IPS DF 6.9 (cell line): Measurements from ENCODE around the gene NAT16.
"Not testable (repeated sequence)": the region's sequence is repeated elsewhere in the genome, so short reads cannot be mapped to it uniquely, and the experiment has no call there.

Experiments used
- DNase-seq: peaks from one replicate; pipeline ENCODE4 v3.0.0-alpha.2; 2013; ENCODE audit warnings: low read depth, low spot score
- H3K27ac ChIP-seq: one replicate; pipeline ENCODE4 v1.5.1; 2013; ENCODE audit warnings: low read length, control low read depth
- H3K27me3 ChIP-seq: 2 replicates; pipeline ENCODE4 v1.6.1; 2013; ENCODE audit warnings: mild to moderate bottlenecking, low read length; ENCODE audit not compliant: control insufficient read depth, insufficient read depth
- H3K36me3 ChIP-seq: 2 replicates; pipeline ENCODE4 v1.6.1; 2013; ENCODE audit warnings: low read length; ENCODE audit not compliant: control insufficient read depth, insufficient read depth
- H3K4me1 ChIP-seq: 2 replicates; pipeline ENCODE4 v1.6.1; 2013; ENCODE audit warnings: low read length; ENCODE audit not compliant: control insufficient read depth, insufficient read depth
- H3K4me3 ChIP-seq: 2 replicates; pipeline ENCODE4 v1.5.1; 2013; ENCODE audit warnings: mild to moderate bottlenecking, low read length
- H3K9me3 ChIP-seq: 2 replicates; pipeline ENCODE4 v1.6.1; 2013; ENCODE audit warnings: low read length, inconsistent platforms; ENCODE audit not compliant: control insufficient read depth, insufficient read depth
- WGBS: extraction: QIAGEN DNeasy Blood & Tissue Kit; methylation state at CpG from one replicate; pipeline ENCODE4 v1.1.7; 2013; ENCODE audit warnings: mixed read lengths, missing lambda C conversion rate; ENCODE audit not compliant: insufficient read length, insufficient coverage; 5-methylcytosine and 5-hydroxymethylcytosine counted together

NAT16 gene

DNA sequence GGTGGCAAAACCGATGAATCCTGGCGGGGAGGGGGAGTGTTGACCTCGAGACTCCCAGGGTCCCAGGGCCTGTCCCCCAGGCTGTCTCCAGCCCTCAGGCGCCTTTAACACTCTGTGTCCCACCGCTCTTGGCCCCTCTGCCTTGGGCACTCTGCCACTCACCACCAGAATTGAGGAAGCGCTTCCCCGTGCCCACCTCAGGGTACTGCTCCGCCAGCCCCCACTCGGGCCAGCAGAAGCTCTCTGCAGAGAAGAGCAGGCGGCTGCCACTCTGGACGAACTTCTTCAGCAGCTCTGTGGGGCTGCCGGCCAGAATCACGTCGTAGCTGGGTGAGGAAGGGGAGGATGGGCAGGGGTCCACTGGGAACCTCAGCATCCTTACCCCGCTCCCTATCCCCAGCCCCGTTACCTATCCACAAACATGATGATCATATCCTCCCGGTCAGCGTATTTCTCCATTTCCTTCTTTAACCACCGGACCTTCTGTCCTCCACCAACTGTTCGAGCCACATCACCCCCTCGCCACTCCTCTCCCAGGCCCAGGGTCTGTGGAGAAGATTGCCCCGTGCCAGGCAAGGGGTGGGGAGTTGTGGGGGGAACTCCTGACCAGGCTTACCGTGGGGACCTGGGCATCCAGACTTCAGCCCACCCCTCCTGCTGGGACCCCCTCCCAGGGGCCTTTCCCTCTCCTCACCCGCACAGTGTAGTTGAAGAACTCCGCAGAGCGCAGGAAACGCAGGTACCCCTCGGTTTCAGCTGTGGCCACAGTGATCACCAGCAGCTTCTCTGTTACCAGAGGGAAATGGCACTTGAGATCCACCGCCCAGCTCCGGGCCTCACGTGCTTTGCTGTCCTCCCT lies 36.1 kb upstream of the NAT16 start:
- H3K36me3 ChIP-seq: 0 out of 2 replicates have a peak, but pooled peaks cover 3% of the 10 kb centered on the region
- peaks cover 3% of the 10 kb centered on the region for H3K4me1 ChIP-seq
- H3K27ac ChIP-seq: no peak overlapping the region
- H3K4me3 ChIP-seq: peak overlapping the region; percentile 28; the same call in 1 of the 2 replicates
- no peaks in the 10 kb centered on the region for H3K9me3 ChIP-seq
- no CpG with 5 or more reads among the region's 31 CpGs for WGBS
- no peak for DNase-seq
- H3K27me3 ChIP-seq: no peaks in the 10 kb centered on the region

- Histone ChIP-seq H3K4me3 (no peak overlapping the region), H3K4me1 (peaks cover 3% of the 10 kb centered on the region), H3K27ac (no peak overlapping the region), H3K36me3 (0 out of 2 replicates have a peak, but pooled peaks cover 7% of the 10 kb centered on the region), H3K9me3 (no peaks in the 10 kb centered on the region), H3K27me3 (no peaks in the 10 kb centered on the region)
- no CpG with 5 or more reads among the region's 8 CpGs for WGBS
- DNase-seq: no peak
Observed at GRCh38 chr7:101212014-101212413, 31.9 kb upstream of the NAT16 start.

- no peak overlapping the region for H3K27ac ChIP-seq
- H3K9me3 ChIP-seq: no peaks in the 10 kb centered on the region
- no CpG with 5 or more reads among the region's 24 CpGs for WGBS
- H3K36me3 ChIP-seq: 0 out of 2 replicates have a peak, but pooled peaks cover 7% of the 10 kb centered on the region
- H3K27me3 ChIP-seq: no peaks in the 10 kb centered on the region
- H3K4me3 ChIP-seq: no peak overlapping the region
- no peak for DNase-seq
- H3K4me1 ChIP-seq: no peaks in the 10 kb centered on the region; the same call in 1 of the 2 replicates
Observed at GRCh38 chr7:101211501-101211900, 31.4 kb upstream of the NAT16 start.

- Histone ChIP-seq H3K4me1 (no peaks in the 10 kb centered on the region; the same call in 1 of the 2 replicates), H3K27ac (no peak overlapping the region), H3K9me3 (no peaks in the 10 kb centered on the region), H3K4me3 (no peak overlapping the region), H3K36me3 (0 out of 2 replicates have a peak, but pooled peaks cover 7% of the 10 kb centered on the region), H3K27me3 (no peaks in the 10 kb centered on the region)
- WGBS: no CpG with 5 or more reads among the region's 19 CpGs
- DNase-seq: no peak
Observed at GRCh38 chr7:101210143-101210542, 30.1 kb upstream of the NAT16 start.

- Histone ChIP-seq H3K4me3 (no peak overlapping the region), H3K27ac (no peak overlapping the region), H3K4me1 (no peaks in the 10 kb centered on the region; the same call in 1 of the 2 replicates), H3K27me3 (no peaks in the 10 kb centered on the region), H3K36me3 (0 out of 2 replicates have a peak, but pooled peaks cover 7% of the 10 kb centered on the region), H3K9me3 (no peaks in the 10 kb centered on the region)
- WGBS: no CpG with 5 or more reads among the region's 14 CpGs
- DNase-seq: no peak
Observed at GRCh38 chr7:101208794-101209193, 28.7 kb upstream of the NAT16 start.

- Histone ChIP-seq H3K9me3 (no peaks in the 10 kb centered on the region), H3K27ac (no peak overlapping the region), H3K27me3 (no peaks in the 10 kb centered on the region), H3K36me3 (0 out of 2 replicates have a peak, but pooled peaks cover 7% of the 10 kb centered on the region), H3K4me1 (no peaks in the 10 kb centered on the region), H3K4me3 (no peak overlapping the region)
- no CpG with 5 or more reads among the region's 17 CpGs for WGBS
- DNase-seq: no peak
Observed at GRCh38 chr7:101207459-101207858, 27.4 kb upstream of the NAT16 start.

DNA sequence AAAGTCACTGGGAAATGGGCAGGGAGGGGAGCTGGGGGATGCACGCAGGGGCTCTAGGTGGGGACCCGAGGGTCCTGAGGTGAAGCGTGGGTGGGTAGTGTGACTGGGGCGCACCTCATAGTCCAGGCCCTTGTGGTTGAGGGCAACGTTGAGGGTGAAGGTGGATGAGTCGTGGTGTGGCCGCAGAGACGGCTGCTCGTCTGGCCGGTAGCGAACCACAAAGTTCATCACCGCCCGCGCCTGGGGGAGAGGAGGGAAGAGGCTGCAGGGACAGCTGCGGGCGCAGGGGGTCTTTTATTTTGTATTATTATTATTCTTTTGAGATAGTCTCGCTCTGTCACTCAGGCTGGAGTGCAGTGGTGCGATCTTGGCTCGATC lies 26.6 kb upstream of the NAT16 start:
- Histone ChIP-seq H3K4me3 (no peak overlapping the region), H3K9me3 (no peaks in the 10 kb centered on the region), H3K4me1 (peaks cover 2% of the 10 kb centered on the region; the same call in 1 of the 2 replicates), H3K36me3 (0 out of 2 replicates have a peak, but pooled peaks cover 7% of the 10 kb centered on the region), H3K27me3 (no peaks in the 10 kb centered on the region), H3K27ac (no peak overlapping the region)
- no CpG with 5 or more reads among the region's 19 CpGs for WGBS
- no peak for DNase-seq

DNA sequence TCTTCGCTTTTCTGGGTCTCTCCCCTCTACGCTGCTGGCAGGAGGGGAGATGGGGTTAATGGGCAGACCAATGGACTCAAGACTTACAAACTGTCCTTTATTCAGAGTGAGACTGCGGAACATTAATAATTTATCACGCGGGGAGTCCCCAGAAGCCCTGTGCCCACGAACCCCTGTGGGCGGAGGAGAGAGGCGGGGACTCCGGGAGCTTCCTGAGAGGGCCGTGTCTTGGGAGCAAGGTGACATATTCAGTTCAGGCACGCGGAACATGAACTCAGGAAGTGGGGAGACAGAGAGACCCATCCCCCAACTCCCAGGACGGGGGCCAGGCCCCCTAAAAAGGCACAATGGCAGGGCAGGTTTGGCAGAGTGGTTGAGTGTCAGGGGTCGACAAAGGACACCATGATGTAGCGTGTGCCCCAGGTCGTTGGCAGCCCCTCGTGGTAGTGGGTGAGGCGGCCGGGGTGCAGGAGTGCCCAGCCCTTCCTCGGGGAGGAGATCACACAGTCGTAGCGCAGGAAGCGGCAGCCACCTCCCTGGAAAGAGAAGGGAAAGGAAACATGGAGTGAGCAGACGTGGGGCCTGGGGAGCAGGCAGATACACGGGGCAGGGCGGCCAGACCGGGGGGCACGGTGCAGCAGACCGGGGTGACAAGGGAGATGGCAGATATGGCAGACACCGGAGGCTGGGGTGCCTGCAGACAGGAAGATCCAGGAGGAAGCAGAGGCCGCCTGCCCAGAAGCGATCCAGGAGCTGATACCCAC lies 26.0 kb upstream of the NAT16 start:
- H3K27me3 ChIP-seq: no peaks in the 10 kb centered on the region
- H3K9me3 ChIP-seq: no peaks in the 10 kb centered on the region
- WGBS: no CpG with 5 or more reads among the region's 32 CpGs

DNA sequence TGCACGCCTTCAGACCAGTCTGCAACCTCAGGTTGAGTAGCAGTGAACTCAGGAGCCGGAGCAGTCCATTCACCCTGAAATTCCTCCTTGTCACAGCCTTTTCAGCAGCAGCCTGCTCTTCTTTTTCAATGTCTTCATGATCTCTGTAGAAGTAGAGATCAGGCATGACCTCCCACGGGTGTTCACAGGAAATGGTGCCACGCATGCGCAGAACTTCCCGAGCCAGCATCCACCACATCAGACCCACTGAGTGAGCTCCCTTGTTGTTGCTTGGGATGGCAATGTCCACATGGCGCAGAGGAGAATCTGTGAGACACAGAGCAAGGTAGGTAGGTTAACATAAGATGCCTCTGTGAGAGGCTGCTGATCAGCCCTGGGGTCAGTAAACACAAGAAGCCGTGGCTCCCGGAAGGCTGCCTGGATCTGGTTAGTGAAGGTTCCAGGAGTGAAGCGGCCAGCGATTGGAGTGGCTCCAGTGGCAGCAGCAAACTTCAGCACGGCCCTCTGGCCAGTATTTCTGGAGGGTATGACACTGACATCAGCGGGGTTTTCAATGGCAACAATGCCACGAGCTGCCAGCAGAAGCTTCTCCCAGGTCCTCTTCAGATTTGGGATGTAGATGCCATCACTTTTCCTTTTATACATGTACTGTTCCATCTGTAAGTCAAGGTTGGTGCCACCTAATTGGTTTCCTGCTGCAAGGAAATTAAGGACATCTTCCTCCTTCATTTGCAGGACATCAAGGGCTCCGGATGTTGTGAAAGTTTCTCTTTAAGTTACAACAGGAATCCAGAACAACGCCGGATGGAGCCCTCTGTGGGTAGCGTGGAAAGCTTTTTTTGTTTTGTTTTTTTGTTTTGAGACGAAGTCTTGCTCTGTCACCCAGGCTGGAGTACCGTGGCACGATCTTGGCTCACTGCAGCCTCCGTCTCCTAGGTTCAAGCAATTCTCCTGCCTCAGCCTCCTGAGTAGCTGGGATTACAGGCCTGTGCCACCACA lies 23.9 kb upstream of the NAT16 start:
- not testable (repeated sequence) for DNase-seq, H3K27me3 ChIP-seq, H3K9me3 ChIP-seq, H3K27ac ChIP-seq, H3K4me3 ChIP-seq, H3K36me3 ChIP-seq, H3K4me1 ChIP-seq
- no CpG with 5 or more reads among the region's 22 CpGs for WGBS

More for the DNA sequence above, 26.0 kb upstream of the NAT16 start:
- Histone ChIP-seq H3K27ac (no peak overlapping the region), H3K36me3 (0 out of 2 replicates have a peak, but pooled peaks cover 4% of the 10 kb centered on the region), H3K4me3 (no peak overlapping the region), H3K4me1 (peaks cover 2% of the 10 kb centered on the region; the same call in 1 of the 2 replicates)
- no peak for DNase-seq
